SK-N-DZ (cell line): Measurements from ENCODE around the gene NRTN.
"Not testable (repeated sequence)": the region's sequence is repeated elsewhere in the genome, so short reads cannot be mapped to it uniquely, and the experiment has no call there.

Source experiments
- DNase-seq: peaks from one replicate; pipeline ENCODE4 v3.0.0-alpha.2; 2015; ENCODE audit warnings: low spot score

NRTN gene

DNA sequence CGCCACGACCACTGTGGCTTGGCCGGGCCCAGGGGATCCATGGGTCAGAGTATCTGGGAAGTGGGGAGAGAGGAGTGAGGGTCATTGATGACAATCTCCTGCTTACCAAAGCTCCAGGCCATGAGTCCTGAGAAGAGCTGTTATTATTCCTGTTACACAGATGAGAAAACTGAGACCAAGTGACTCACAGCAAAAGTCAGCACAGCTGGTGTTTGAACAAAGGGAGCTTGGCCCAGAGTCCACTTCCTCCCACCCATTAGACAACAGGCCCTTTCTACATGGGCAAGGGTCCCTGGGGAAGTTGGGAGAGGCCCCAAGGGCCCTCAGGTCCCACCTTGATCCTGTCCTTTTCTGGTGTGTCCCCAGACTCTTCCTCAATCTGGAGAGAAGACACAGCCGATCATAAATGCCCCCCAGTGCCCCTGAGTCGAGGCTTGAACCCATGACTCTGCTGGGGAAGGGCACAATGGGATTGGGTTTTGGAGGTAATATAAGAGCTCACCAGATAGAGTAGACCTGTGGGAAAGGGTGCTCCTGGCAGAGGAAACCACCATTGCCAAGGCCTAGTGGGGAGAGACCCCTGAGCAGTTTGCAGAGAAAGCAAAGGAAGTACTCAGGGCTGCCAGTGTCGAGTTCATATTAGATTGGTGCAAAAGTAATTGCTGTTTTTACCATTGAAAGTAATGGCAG, 27.8 kb downstream of the NRTN start:
- no peak for DNase-seq

DNA sequence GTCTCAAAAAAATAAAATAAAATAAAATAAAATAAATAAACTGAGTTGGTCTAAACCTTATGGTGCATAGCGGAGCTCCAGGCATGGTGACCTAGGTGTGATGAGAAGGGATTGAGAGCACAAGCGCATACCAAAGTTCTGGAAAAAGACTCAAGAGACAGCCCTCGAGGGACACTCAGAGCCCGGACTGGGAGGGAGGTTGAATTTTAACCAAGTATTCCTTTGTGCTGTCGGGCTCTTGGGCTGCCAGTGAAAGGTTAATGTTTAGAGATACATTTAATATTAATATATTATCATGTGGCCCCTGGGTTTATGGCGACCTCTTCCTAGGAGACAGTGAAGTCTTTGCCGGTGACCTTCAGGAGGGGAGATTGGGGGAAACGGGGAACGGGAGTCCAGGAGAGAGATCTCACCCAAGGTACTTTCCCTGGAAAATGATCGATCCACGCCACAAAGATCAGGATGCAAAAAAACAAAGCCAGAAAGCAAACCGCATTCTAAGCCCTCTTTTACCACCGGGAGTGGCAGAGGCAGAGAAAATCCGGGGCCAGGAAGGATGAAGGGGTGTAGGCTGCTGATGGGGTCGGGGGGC, 33.0 kb downstream of the NRTN start:
- DNase-seq = no peak

GRCh38 chr19:5838353-5839064, 33.6 kb downstream of the NRTN start:
- DNase-seq = no peak

GRCh38 chr19:5839065-5840017, 34.5 kb downstream of the NRTN start, which contains the start of gene FUT6:
Gene FUT6 (minus strand): TSS chr19:5839702. CDS start chr19:5832567, 7,135 bp downstream.
- DNase-seq = no peak

DNA sequence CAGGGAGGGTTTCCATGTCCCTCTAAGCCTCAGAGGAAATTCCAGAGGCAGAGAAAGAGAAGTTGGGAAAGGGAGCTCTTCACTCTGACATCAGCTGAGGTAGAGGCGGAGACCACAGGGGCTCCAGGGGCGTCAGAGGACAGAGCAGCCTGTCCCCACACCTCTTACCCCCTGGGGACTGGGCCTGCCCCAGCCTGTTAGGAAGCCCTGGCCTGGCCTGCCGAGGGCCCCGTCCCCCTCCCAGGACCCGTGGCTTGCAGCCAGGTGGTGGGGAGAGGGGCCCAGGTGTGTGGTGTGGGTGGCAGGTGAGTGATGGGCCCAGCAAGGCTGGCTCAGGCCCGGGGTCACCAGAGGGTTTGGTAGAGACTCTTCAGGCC, 36.9 kb downstream of the NRTN start:
- DNase-seq = not testable (repeated sequence)

- no peak for DNase-seq
Measured at GRCh38 chr19:5843295-5843927, 38.5 kb downstream of the NRTN start.

DNA sequence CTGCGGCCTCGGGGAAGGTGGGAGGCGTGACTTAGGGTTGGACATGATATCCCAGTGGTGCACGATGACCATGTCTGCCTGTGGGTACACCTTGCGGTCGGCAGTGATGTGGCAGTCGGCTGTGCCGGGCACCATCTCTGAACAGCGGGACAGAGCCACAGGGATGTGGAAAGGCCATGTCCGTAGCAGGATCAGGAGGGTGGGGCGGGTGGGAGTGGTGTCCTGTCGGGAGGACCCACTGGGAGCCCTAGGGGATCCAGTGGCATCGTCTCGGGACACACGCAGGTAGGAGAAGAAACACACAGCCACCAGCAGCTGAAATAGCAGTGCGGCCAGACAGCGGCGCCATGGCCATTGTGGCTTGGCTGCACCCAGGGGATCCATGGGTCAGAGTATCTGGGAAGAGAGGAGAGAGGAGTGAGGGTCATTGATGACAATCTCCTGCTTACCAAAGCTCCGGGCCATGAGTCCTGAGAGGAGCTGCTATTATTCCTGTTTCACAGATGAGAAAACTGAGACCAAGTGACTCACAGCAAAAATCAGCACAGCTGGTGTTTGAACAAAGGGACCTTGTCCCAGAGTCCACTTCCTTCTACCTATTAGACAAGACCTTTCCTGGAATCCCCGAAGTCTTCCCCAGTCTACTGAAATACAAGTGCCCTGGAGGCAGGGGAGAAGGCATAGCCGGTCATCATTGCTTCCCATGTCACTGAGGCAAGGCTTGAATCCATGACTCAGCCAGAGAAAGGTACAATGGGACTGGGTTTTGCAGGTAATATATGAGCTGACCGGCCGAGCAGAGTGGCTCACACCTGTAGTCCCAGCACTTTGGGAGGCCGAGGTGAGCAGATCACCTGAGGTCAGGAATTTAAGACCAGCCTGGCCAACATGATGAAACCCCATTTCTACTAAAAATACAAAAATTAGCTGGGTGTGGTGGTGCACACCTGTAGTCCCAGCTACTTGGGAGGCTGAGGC, 39.9 kb downstream of the NRTN start:
- no peak for DNase-seq

DNA sequence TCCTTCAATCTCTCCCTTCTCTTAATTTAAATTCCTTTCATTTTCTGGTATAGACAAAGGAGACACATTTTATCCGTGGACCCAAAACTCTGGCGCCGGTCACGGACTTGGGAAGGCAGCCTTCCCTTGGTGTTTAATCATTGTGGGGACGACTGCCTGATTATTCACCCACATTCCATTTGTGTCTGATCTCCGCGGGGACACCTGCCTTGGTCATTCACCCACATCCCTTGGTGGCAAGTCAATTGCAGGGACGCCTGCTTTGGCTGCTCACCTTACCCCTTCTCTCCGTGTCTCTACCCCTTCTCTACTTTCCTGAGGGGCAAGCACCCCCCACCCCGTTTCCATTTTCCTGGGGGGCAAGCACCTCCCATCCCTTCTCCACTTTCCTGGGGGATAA, 43.0 kb downstream of the NRTN start:
- not testable (repeated sequence) for DNase-seq

DNA sequence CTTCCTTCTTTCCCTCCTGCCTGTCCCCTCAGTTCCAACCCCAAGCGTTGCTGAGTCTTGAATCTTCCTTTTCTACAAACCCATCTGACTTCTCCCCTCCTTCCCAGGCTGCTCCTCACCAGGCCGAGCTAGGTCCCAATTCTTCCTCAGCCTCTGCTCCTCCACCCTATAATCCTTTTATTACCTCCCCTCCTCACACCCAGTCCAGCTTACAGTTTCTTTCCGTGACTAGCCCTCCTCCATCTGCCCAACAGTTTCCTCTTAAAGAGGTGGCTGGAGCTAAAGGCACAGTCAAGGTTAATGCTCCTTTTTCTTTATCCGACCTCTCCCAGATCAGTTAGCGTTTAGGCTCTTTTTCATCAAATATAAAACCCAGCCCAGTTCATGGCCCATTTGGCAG, 43.8 kb downstream of the NRTN start:
- not testable (repeated sequence) for DNase-seq

GRCh38 chr19:5850189-5850588, 45.3 kb downstream of the NRTN start:
- no peak for DNase-seq

DNA sequence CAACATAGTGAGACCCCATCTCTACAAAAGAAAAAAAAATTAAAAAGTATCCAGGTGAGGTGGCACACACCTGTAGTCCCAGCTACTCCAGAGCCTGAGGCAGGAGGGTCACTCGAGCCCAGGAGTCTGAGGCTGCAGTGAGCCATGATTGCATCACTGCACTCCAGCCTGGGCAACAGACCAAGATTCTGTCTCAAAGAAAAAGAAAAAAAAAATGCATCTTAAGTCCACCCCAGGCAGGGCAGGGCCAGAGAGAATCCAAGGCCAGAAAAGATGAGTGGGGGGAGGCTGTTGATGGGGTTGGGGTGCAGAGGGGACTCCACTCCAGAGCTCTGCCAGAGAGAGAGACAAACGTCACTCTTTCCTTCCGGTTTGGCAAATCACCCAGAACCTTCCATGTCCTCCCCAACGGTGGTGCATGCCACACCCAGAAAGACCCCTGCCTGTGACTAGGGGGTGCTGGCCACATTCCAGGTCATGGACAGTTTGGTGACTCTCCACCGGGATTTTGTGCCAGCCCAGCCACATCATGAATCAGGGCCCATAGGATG, 46.0 kb downstream of the NRTN start:
- DNase-seq = no peak

DNA sequence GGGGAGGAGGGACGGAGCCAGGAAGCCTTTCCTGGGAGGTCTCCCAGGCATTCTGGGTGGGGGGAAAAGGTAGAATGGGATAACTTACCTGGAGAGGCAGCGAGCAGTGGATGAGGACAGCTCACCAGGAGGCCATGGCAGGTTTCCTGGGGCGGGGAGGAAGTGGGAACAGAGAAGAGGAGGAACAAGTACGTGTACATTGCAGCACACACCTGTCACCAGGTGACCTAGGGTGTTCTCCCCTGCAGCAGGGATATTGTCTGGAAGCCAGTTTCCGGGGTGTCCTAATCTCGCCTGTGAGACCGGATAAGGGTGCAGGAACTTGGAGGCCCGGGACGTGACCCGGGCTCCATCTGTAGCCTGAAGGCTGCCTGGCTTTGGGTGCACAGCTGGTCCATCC, 46.4 kb downstream of the NRTN start, which contains the start of gene FUT3:
TSS of gene FUT3 (minus strand) at position 148 of the 400 bp plus-strand sequence.
- no peak for DNase-seq

DNA sequence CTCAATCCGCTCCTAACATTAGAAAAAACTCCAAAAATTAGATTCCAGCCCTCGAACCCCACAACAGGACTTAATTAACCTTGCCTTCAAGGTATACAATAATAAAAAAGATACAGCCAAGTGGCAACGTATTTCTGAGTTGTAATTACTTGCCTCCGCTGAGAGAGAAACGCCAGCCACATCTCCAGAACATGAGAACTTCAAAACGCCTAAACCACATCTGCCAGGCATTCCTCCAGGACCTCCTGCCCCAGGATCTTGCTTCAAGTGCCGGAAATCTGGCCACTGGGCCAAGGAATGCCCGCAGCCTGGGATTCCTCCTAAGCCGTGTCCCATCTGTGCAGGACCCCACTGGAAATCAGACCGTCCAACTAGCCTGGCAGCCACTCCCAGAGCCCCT, 49.3 kb downstream of the NRTN start:
- DNase-seq = not testable (repeated sequence)

DNA sequence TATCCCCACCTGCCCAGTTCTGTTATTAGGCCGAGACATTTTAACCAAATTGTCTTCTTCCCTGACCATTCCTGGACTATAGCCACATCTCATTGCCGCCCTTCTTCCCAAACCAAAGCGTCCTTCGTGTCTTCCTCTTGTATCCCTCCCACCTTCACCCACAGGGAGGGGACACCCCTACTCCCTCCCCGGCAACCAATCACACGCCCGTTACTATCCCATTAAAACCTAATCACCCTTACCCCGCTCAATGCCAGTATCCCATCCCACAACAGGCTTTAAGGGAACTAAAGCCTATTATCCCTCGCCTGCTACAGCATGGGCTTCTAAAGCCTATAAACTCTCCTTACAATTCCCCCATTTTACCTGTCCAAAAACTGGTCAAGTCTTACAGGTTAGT, 50.3 kb downstream of the NRTN start:
- not testable (repeated sequence) for DNase-seq

- DNase-seq = no peak
Measured at GRCh38 chr19:5857203-5858081, 52.6 kb downstream of the NRTN start.

DNA sequence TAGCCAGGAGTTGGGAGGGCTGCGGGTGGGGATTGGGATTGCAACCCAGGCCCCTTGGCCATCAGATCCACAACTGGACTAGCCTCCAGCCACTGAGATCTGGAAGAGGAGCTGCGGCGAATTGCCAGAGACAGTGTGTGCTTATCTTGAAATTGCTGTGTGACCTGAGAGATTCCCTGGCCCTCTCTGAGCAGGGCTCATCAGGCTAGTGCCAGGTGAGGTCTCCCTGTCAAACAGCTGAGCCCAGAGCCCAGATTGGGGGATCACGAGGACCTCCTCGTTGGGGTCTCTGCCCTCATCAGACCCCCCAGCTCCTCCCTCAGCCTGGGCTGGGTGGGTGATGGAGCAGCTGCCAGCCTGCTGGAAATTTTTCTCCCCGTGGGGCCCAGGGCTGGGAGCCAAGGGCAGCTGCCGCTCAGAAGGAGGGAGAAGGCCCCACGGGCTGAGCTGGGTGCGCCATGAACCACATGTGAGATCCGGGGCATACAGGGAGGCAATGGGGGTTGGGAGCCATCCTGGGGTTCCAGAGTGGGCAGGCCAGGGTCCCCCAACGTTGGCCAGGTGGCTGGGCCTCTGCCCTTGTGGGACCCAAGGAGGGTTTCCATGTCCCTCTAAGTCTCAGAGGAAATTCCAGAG, 58.3 kb downstream of the NRTN start:
- no peak for DNase-seq

- no peak for DNase-seq
Measured at GRCh38 chr19:5864013-5864720, 59.3 kb downstream of the NRTN start.
